K562 (cell line): ENCODE results near the gene SCFD1. TPM values are rescaled to one million over a fixed set of nuclear protein-coding genes. Genes with fewer than 3 reads are reported as not detected.

ENCODE experiments used
- ATAC-seq: fragments of 200-7000 bp; cut with Tn5 transposase; 3 replicates; pipeline ENCODE4 v1.9.1; 2020; ENCODE audit warnings: moderate library complexity
- BruUV-seq: library from RNA; stranded (reverse); fragments of 400-500 nt; replicated peaks from 2 replicates; lab custom pipeline; 2021; lab: Mats Ljungman, UMichigan
- CTCF ChIA-PET: fragments of 300-600 bp; formaldehyde crosslinking; extraction: SDS; loops from one replicate; lab custom pipeline; 2021; ENCODE audit warnings: low intra/inter-chr PET ratio; lab: Yijun Ruan, JAX
- POLR2A ChIA-PET: fragments of 300-600, 350-650 bp; sonication (Branson Sonifier 250); formaldehyde crosslinking; extraction: SDS; loops from one replicate; lab custom pipeline; 2021; ENCODE audit warnings: antibody characterized with exemption, inconsistent platforms; lab: Yijun Ruan, JAX
- DNase-seq, 4 experiments: peaks; one replicate each; pipeline versions ENCODE4 v3.0.0 to v3.0.0-alpha.2; 2011 to 2018; ENCODE audit warnings: low spot score in 3 of 4, mixed read lengths in 3 of 4; ENCODE audit errors: extremely low read depth in 1 of 4
- FAIRE-seq: peaks from 2 replicates; lab custom pipeline; 2011; peaks lifted over from hg19 to GRCh38; lab: Jason Lieb, UNC
- H2AFZ ChIP-seq: 2 replicates; pipeline ENCODE4 v1.6.0; 2011; ENCODE audit warnings: low read depth, low read length, control low read depth, inconsistent platforms
- H3K27ac ChIP-seq: fragments of 200-600 bp; 3 replicates; pipeline ENCODE4 v1.8.0; 2011; ENCODE audit warnings: low read depth, mild to moderate bottlenecking, control low read depth, inconsistent platforms, low read length, moderate library complexity, mixed read lengths; ENCODE audit errors: extremely low read depth
- H3K27me3 ChIP-seq, 2 experiments: fragments of 300-600 bp in 1 of 2; 2 replicates in 1 of 2; 3 replicates in 1 of 2; pipeline versions ENCODE4 v1.6.0 to v1.8.0; 2011; ENCODE audit warnings: inconsistent platforms in 2 of 2, low read length in 2 of 2, mild to moderate bottlenecking in 1 of 2, mixed read lengths in 1 of 2, moderate library complexity in 1 of 2; ENCODE audit not compliant: control insufficient read depth in 2 of 2, insufficient read depth in 2 of 2
- H3K36me3 ChIP-seq: fragments of 300-600 bp; 3 replicates; pipeline ENCODE4 v1.8.0; 2011; ENCODE audit warnings: mild to moderate bottlenecking, low read length, inconsistent platforms; ENCODE audit not compliant: control insufficient read depth, insufficient read depth
- H3K4me1 ChIP-seq, 2 experiments: fragments of 200-600 bp in 1 of 2; replicated peaks in 1 of 2; 2 replicates in 1 of 2; 3 replicates in 1 of 2; pipeline versions ENCODE4 v1.5.1 to v1.8.0; 2011; ENCODE audit warnings: inconsistent platforms in 2 of 2, low read length in 2 of 2, mild to moderate bottlenecking in 1 of 2, mixed read lengths in 1 of 2, moderate library complexity in 1 of 2; ENCODE audit not compliant: control insufficient read depth in 2 of 2, insufficient read depth in 2 of 2
- H3K4me2 ChIP-seq: 2 replicates; pipeline ENCODE4 v1.6.1; 2011; ENCODE audit warnings: low read length, control low read depth, inconsistent platforms, mixed read lengths; ENCODE audit not compliant: insufficient read depth
- H3K4me3 ChIP-seq: fragments of 200-600 bp; sonication (generic), shearing (Covaris generic); 2 replicates; pipeline ENCODE4 v1.5.1; 2016; ENCODE audit warnings: control low read depth, inconsistent platforms
- H3K79me2 ChIP-seq: fragments of 200-600 bp; 3 replicates; pipeline ENCODE4 v1.8.0; 2011; ENCODE audit warnings: low read length, inconsistent platforms; ENCODE audit not compliant: control insufficient read depth, insufficient read depth
- H3K9ac ChIP-seq, 2 experiments: 2 replicates each; pipeline versions ENCODE4 v1.6.0 to v1.6.1; 2011; ENCODE audit warnings: low read depth in 2 of 2, low read length in 2 of 2, control low read depth in 1 of 2, inconsistent platforms in 1 of 2, mild to moderate bottlenecking in 1 of 2, mixed read lengths in 1 of 2; ENCODE audit not compliant: insufficient read depth in 1 of 2
- H3K9me1 ChIP-seq: one replicate; pipeline ENCODE4 v1.6.0; 2011; ENCODE audit warnings: inconsistent platforms, mild to moderate bottlenecking, low read length, moderate library complexity; ENCODE audit not compliant: control insufficient read depth, insufficient read depth
- H3K9me3 ChIP-seq: replicated peaks from 2 replicates; pipeline ENCODE4 v1.5.1; 2011; ENCODE audit warnings: low read depth, low read length, inconsistent platforms; ENCODE audit not compliant: control insufficient read depth, insufficient read depth
- H4K20me1 ChIP-seq: replicated peaks from 2 replicates; pipeline ENCODE4 v1.6.1; 2011; ENCODE audit warnings: low read length, inconsistent platforms, mixed read lengths; ENCODE audit not compliant: control insufficient read depth, insufficient read depth
- IRF9 ChIP-seq: fragments of 450-650 bp; IDR thresholded peaks from 2 replicates; pipeline ENCODE4 v1.6.1; 2016; ENCODE audit warnings: missing biosample characterization, missing genetic modification characterization
- MEF2A ChIP-seq: IDR thresholded peaks from 2 replicates; pipeline ENCODE4 v1.6.1; 2011; ENCODE audit warnings: low read depth, mild to moderate bottlenecking, low read length, moderate library complexity; ENCODE audit not compliant: control insufficient read depth
- ZBTB34 ChIP-seq: fragments of 250-450 bp; sonication (Bioruptor Pico); IDR thresholded peaks from 2 replicates; pipeline ENCODE4 v1.8.0; 2021; ENCODE audit warnings: mild to moderate bottlenecking, moderate library complexity
- ZNF143 ChIP-seq: sonication (generic); formaldehyde crosslinking; IDR thresholded peaks from 2 replicates; pipeline ENCODE4 v1.9.0; 2022; ENCODE audit warnings: mild to moderate bottlenecking, missing genetic modification reagents
- ZNF174 ChIP-seq: fragments of 250-450 bp; sonication (Bioruptor Pico); IDR thresholded peaks from 2 replicates; pipeline ENCODE4 v1.4.0; 2020; ENCODE audit warnings: mild to moderate bottlenecking
- ZNF224 ChIP-seq: sonication (generic); formaldehyde crosslinking; IDR thresholded peaks from 2 replicates; pipeline ENCODE4 v1.8.0; 2022; ENCODE audit warnings: mild to moderate bottlenecking, missing genetic modification reagents
- ZNF518B ChIP-seq: fragments of 250-450 bp; sonication (Bioruptor Pico); IDR thresholded peaks from 2 replicates; pipeline ENCODE4 v1.5.0; 2021; ENCODE audit warnings: mild to moderate bottlenecking, moderate library complexity
- whole genome bisulfite sequencing: fragments of 100-300 bp; shearing (Covaris generic); methylation state at CpG from one replicate; pipeline ENCODE4 v1.1.6; 2016; ENCODE audit warnings: low coverage, mixed read lengths; ENCODE audit not compliant: insufficient coverage; ENCODE audit errors: missing lambda C conversion rate; 5-methylcytosine and 5-hydroxymethylcytosine counted together
- in situ Hi-C: fragments of 300-500 bp; cut with MboI; formaldehyde crosslinking; loops from 4 replicates; pipeline ENCODE4 v1.15.0; 2018; ENCODE audit warnings: inconsistent platforms, mixed read lengths
- intact Hi-C: fragments of 100-400 bp; cut with micrococcal nuclease; formaldehyde crosslinking; loops from 2 replicates; pipeline ENCODE4 v1.14.2; 2022
- polyA plus RNA-seq, 8 experiments: library from polyadenylated mRNA; depleted of rRNA in 4 of 8; stranded (reverse) in 5 of 8; unstranded in 3 of 8; fragments of >200 nt; fragmentation: Nextera tagmentation in 2 of 8; fragmentation: Illumina TruSeq in 1 of 8; extraction: Ambion mirVana in 2 of 8; extraction: Trizol in 1 of 8; gene quantifications; 2 replicates each; pipeline versions ENCODE4 v1.2.1 to v1.2.3, GENCODE V29; 2011 to 2014; ENCODE audit warnings: inconsistent platforms in 1 of 8, missing spikeins in 1 of 8
- total RNA-seq, 7 experiments: library from RNA; depleted of rRNA in 6 of 7; stranded (reverse); fragments of >200 nt in 6 of 7; fragmentation: Illumina TruSeq in 2 of 7; extraction: Trizol in 2 of 7; gene quantifications; 2 replicates each; pipeline versions ENCODE4 v1.2.1 to v1.2.3, GENCODE V29; 2011 to 2021; ENCODE audit warnings: low replicate concordance in 1 of 7

SCFD1 gene
- total and polyA plus RNA-seq, 9 of the 15 experiments (the other 6 are each of a cell fraction or from before 2014, with no cell fraction given): 48.9 to 112 (median 75.2) TPM

GRCh38 chr14:30691751-30692398 is 69.8 kb downstream of the SCFD1 start (continued):
- TF ChIP-seq ZNF224 (CRISPR knock-in tag): no peak
- TF ChIP-seq ZBTB34 (CRISPR knock-in tag): no peak
- TF ChIP-seq ZNF143: no peak

GRCh38 chr14:30692669-30693068 is 70.5 kb downstream of the SCFD1 start:
- Histone ChIP-seq H4K20me1 (no peaks in the 10 kb centered on the region), H3K9me1 (no peaks in the 10 kb centered on the region), H3K4me1 (no peaks in the 10 kb centered on the region), H3K27me3 (no peaks in the 10 kb centered on the region), H3K27ac (no peak overlapping the region), H3K9ac (no peak overlapping the region), H3K79me2 (no peaks in the 10 kb centered on the region), H3K9me3 (no peaks in the 10 kb centered on the region), H3K4me2 (no peak overlapping the region), H2AFZ (no peak overlapping the region), H3K4me3 (no peak overlapping the region), H3K36me3 (peaks cover 25% of the 10 kb centered on the region; the same call in 2 of the 3 replicates)
- WGBS: 92% methylated on average over 1 of the region's 1 CpG
- DNase-seq: no peak
- intact Hi-C loops (no loop called here), in situ Hi-C loops (no loop called here)
- CTCF ChIA-PET: no interaction called here
- FAIRE-seq: no peak
- ATAC-seq: no peak
- no peak for TF ChIP-seq ZNF518B (CRISPR knock-in tag)
- no peak for TF ChIP-seq MEF2A
- TF ChIP-seq ZNF174 (CRISPR knock-in tag): no peak
- TF ChIP-seq IRF9 (tag): no peak
- POLR2A ChIA-PET: interaction anchor here (0.6 to 0.9 kb wide), 3 partner anchors 9 to 229 kb away, joined by 3 to 4 read pairs (median 3); no protein-coding TSS in a partner anchor
- BruUV-seq: no TSS peak
